Esophagus muscularis mucosa (tissue), 4 donors: ENCODE data around the gene RAB4A. TPM values are rescaled to one million over a fixed set of nuclear protein-coding genes. Genes with fewer than 3 reads are reported as not detected.
"Not testable (repeated sequence)": the region's sequence is repeated elsewhere in the genome, so short reads cannot be mapped to it uniquely, and the experiment has no call there.

Source experiments
- DNase-seq: peaks from one replicate; pipeline ENCODE4 v3.0.0-alpha.2; 2017; ENCODE audit errors: extremely low spot score
- H3K27ac ChIP-seq, 4 donors: fragments of 200-600 bp; sonication (generic); replicated peaks in 1 of 4; 1 replicate in 3 of 4; 2 replicates in 1 of 4; pipeline ENCODE4 v1.5.1; 2016 to 2019; ENCODE audit warnings: mild to moderate bottlenecking in 1 of 4
- H3K27me3 ChIP-seq, 4 donors: fragments of 200-600 bp; sonication (generic); one replicate each; pipeline versions ENCODE4 v1.5.1 to v1.6.0; 2016 to 2019
- H3K36me3 ChIP-seq, 4 donors: fragments of 200-600 bp; sonication (generic); one replicate each; pipeline ENCODE4 v1.5.1; 2016 to 2019
- H3K4me1 ChIP-seq, 4 donors: fragments of 200-600 bp; sonication (generic); one replicate each; pipeline ENCODE4 v1.5.1; 2016 to 2019
- H3K4me3 ChIP-seq, 4 donors: fragments of 200-600 bp; sonication (generic); 1 replicate in 2 of 4; 2 replicates in 2 of 4; pipeline ENCODE4 v1.5.1; 2016 to 2019; ENCODE audit warnings: mild to moderate bottlenecking in 4 of 4, moderate library complexity in 1 of 4
- H3K9me3 ChIP-seq, 4 donors: fragments of 200-600 bp; sonication (generic); 1 replicate in 3 of 4; 2 replicates in 1 of 4; pipeline ENCODE4 v1.5.1; 2016 to 2019
- CTCF ChIP-seq, 3 experiments: fragments of 200-600 bp in 2 of 3; fragments of 450-650 bp in 1 of 3; sonication (generic) in 2 of 3; IDR thresholded peaks; one replicate each; pipeline ENCODE4 v1.5.1; 2017 to 2019; ENCODE audit warnings: antibody characterized with exemption in 3 of 3, mild to moderate bottlenecking in 2 of 3, moderate library complexity in 1 of 3
- EP300 ChIP-seq: sonication (generic); formaldehyde crosslinking; IDR thresholded peaks from one replicate; pipeline ENCODE4 v1.6.1; 2017; ENCODE audit warnings: antibody characterized with exemption
- POLR2A ChIP-seq: fragments of 450-650 bp; IDR thresholded peaks from one replicate; pipeline ENCODE4 v1.6.1; 2017; ENCODE audit warnings: antibody characterized with exemption, moderate library complexity, mild to moderate bottlenecking, low read depth
- POLR2AphosphoS5 ChIP-seq, 2 donors: sonication (generic); formaldehyde crosslinking; IDR thresholded peaks; one replicate each; pipeline ENCODE4 v1.6.1; 2017; ENCODE audit warnings: antibody characterized with exemption in 2 of 2
- WGBS: methylation state at CpG from one replicate; pipeline ENCODE4 v1.1.5; 2018; 5-methylcytosine and 5-hydroxymethylcytosine counted together
- intact Hi-C: fragments of 100-400 bp; cut with DNase I; formaldehyde crosslinking; loops from one replicate; pipeline ENCODE4 v1.15.1; 2023
- total RNA-seq, 4 donors: library from RNA; depleted of rRNA; stranded (reverse); fragments of >200 nt; gene quantifications; one replicate each; pipeline versions ENCODE4 v1.1.0 to v1.2.1, GENCODE V29; 2016

Gene RAB4A
- total RNA-seq, 4 donors from 2014 or later, result 94.9 to 129 (median 108) TPM

GRCh38 chr1:229287267-229287666 is 16.4 kb downstream of the RAB4A start:
- peaks cover 0 to 27% (median 18%) of the 10 kb centered on the region in 4 donors for H3K36me3 ChIP-seq
- peaks cover 10 to 45% (median 42%) of the 10 kb centered on the region in 4 donors for H3K4me1 ChIP-seq
- H3K4me3 ChIP-seq, result no peak overlapping the region
- intact Hi-C loops, result no loop called here
- no peak overlapping the region for H3K27ac ChIP-seq
- H3K27me3 ChIP-seq, result no peaks in the 10 kb centered on the region
- 74% methylated on average over 1 of the region's 1 CpG for WGBS
- H3K9me3 ChIP-seq, result no peaks in the 10 kb centered on the region
- TF ChIP-seq EP300 (no peak), POLR2AphosphoS5 (IDR thresholded peaks at IDR 0.05) (no peak), CTCF (IDR thresholded peaks at IDR 0.05) (no peak), POLR2A (no peak)
- DNase-seq, result peak; percentile 8

- Histone ChIP-seq H3K36me3 (peaks cover 0 to 35% (median 21%) of the 10 kb centered on the region in 4 donors), H3K27me3 (no peaks in the 10 kb centered on the region), H3K4me1 (peaks cover 10 to 37% (median 36%) of the 10 kb centered on the region in 4 donors), H3K9me3 (no peaks in the 10 kb centered on the region), H3K4me3 (no peak overlapping the region), H3K27ac (no peak overlapping the region)
- DNase-seq, result no peak
- intact Hi-C loops, result no loop called here
- TF ChIP-seq POLR2A, result no peak
- TF ChIP-seq CTCF (IDR thresholded peaks at IDR 0.05), result no peak
- no peak for TF ChIP-seq EP300
- TF ChIP-seq POLR2AphosphoS5 (IDR thresholded peaks at IDR 0.05), result no peak
- 97% methylated on average over 1 of the region's 1 CpG for WGBS
These were observed 17.6 kb downstream of the RAB4A start for GRCh38 chr1:229288516-229288915.

GRCh38 chr1:229291686-229292085 is 20.8 kb downstream of the RAB4A start:
- H3K9me3 ChIP-seq, intact Hi-C loops, H3K27ac ChIP-seq, H3K27me3 ChIP-seq, H3K4me3 ChIP-seq, DNase-seq: not testable (repeated sequence)
- WGBS, result 91% methylated on average over 4 of the region's 4 CpGs
- H3K36me3 ChIP-seq, result peaks cover 5 to 52% (median 24%) of the 10 kb centered on the region in 4 donors
- peaks cover 13 to 26% (median 19%) of the 10 kb centered on the region in 4 donors for H3K4me1 ChIP-seq

GRCh38 chr1:229293528-229294204 is 22.8 kb downstream of the RAB4A start:
- 88% methylated on average over 10 of the region's 10 CpGs for WGBS
- no peak for TF ChIP-seq POLR2A
- no peak for TF ChIP-seq POLR2AphosphoS5 (IDR thresholded peaks at IDR 0.05)
- TF ChIP-seq CTCF (IDR thresholded peaks at IDR 0.05), result no peak
- TF ChIP-seq EP300, result no peak
- Histone ChIP-seq H3K27ac (no peak overlapping the region), H3K27me3 (no peaks in the 10 kb centered on the region), H3K4me1 (peaks cover 13 to 20% (median 15%) of the 10 kb centered on the region in 4 donors), H3K4me3 (no peak overlapping the region), H3K36me3 (peaks cover 5 to 68% (median 31%) of the 10 kb centered on the region in 4 donors), H3K9me3 (no peaks in the 10 kb centered on the region)
- intact Hi-C loops, result no loop called here
- no peak for DNase-seq

GRCh38 chr1:229295745-229296144 is 24.8 kb downstream of the RAB4A start:
- intact Hi-C loops, result no loop called here
- H3K36me3 ChIP-seq, result peaks cover 19 to 71% (median 37%) of the 10 kb centered on the region in 4 donors
- no peaks in the 10 kb centered on the region for H3K27me3 ChIP-seq
- no peak overlapping the region for H3K4me3 ChIP-seq
- H3K27ac ChIP-seq, result peak overlapping the region in 2 of 4 donors; percentile 12 to 41
- no peak for DNase-seq
- no peaks in the 10 kb centered on the region for H3K9me3 ChIP-seq
- 91% methylated on average over 8 of the region's 11 CpGs for WGBS
- peaks cover 14 to 27% (median 15%) of the 10 kb centered on the region in 4 donors for H3K4me1 ChIP-seq
- TF ChIP-seq POLR2AphosphoS5 (IDR thresholded peaks at IDR 0.05) (no peak), CTCF (IDR thresholded peaks at IDR 0.05) (no peak), POLR2A (no peak), EP300 (no peak)
